Measurements from ENCODE around the gene NDUFA6.
"Not testable (repeated sequence)": the region's sequence is repeated elsewhere in the genome, so short reads cannot be mapped to it uniquely, and the experiment has no call there.

The NDUFA6 gene

GRCh38 chr22:42090596-42091454 is at the start of gene NDUFA6:
Gene NDUFA6, minus strand, starts transcription at chr22:42090772. Its CDS starts 28 bp downstream, at chr22:42090744.
- peaks cover 0 to 33% (median 9%) of the 10 kb centered on the region in 4 donors for H3K4me1 ChIP-seq
- H3K36me3 ChIP-seq: peaks cover 12 to 14% (median 12%) of the 10 kb centered on the region in 3 donors
- peak within 1 kb of the TSS; percentile 60 to 73 for H3K4me3 ChIP-seq
- intact Hi-C loops (cut with DNase I; ENCODE audit: low total_unique reads): loop anchor here (5.0 to 10.0 kb wide), 2 partner anchors 74 to 906 kb away; no protein-coding TSS in a partner anchor
- peak; percentile 99 for DNase-seq
- H3K9me3 ChIP-seq: no peaks in the 10 kb centered on the region
- H3K27me3 ChIP-seq: no peaks in the 10 kb centered on the region
- TF ChIP-seq CTCF (IDR thresholded peaks at IDR 0.05): peak; percentile 86 to 96
- peak within 1 kb of the TSS; percentile 80 to 91 for H3K27ac ChIP-seq

GRCh38 chr22:42140153-42140552 is 49.6 kb upstream of the NDUFA6 start:
- peaks cover 0 to 19% (median 0%) of the 10 kb centered on the region in 3 donors for H3K36me3 ChIP-seq
- intact Hi-C loops (cut with DNase I; ENCODE audit: low total_unique reads); H3K9me3 ChIP-seq; H3K4me1 ChIP-seq; H3K4me3 ChIP-seq; H3K27ac ChIP-seq; H3K27me3 ChIP-seq: not testable (repeated sequence)
- peak in 1 of 2 donors; percentile 10 for DNase-seq

GRCh38 chr22:42139508-42139907 is 48.9 kb upstream of the NDUFA6 start:
- H3K9me3 ChIP-seq; H3K4me1 ChIP-seq; intact Hi-C loops (cut with DNase I; ENCODE audit: low total_unique reads); H3K27me3 ChIP-seq; H3K4me3 ChIP-seq; H3K27ac ChIP-seq: not testable (repeated sequence)
- DNase-seq: peak in 1 of 2 donors; percentile 34
- peaks cover 0 to 19% (median 0%) of the 10 kb centered on the region in 3 donors for H3K36me3 ChIP-seq

GRCh38 chr22:42138972-42139371 is 48.4 kb upstream of the NDUFA6 start:
- Histone ChIP-seq H3K36me3 (peaks cover 0 to 19% (median 0%) of the 10 kb centered on the region in 3 donors), H3K27ac (no peak overlapping the region), H3K9me3 (no peaks in the 10 kb centered on the region), H3K4me3 (no peak overlapping the region), H3K4me1 (no peaks in the 10 kb centered on the region), H3K27me3 (peaks cover 0 to 6% of the 10 kb centered on the region in 2 donors)
- no peak for TF ChIP-seq CTCF (IDR thresholded peaks at IDR 0.05)
- DNase-seq: no peak
- intact Hi-C loops (cut with DNase I; ENCODE audit: low total_unique reads): no loop called here

DNA sequence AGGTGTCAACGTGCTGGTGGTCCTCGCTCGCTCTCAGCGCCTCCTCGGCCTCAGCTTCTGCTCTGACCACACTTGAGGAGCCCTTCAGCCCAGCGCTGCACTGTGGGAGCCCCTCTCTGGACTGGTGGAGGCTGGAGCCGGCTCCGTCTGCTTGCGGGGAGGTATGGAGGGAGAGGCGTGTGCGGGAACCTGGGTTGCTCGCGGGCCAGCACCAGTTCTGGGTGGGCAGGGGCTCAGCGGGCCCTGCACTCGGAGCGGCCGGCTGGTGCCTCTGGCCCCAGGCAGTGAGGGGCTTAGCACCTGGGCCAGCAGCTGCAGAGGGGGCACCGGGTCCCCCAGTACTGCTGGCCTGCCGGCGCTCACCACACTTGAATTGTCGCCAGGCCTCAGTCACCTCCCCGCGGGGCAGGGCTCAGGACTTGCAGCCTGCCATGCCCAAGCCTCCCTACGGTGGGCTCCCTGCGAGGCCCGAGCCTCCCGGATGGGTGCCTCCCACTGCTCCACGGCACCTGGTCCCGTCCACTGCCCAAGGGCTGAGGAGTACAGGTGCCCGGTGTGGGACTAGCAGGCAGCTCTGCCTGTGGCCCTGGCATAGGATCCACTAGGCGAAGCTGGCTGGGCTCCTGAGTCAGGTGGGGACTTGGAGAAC is 47.7 kb upstream of the NDUFA6 start:
- no peak for TF ChIP-seq CTCF (IDR thresholded peaks at IDR 0.05)
- DNase-seq: no peak
- Histone ChIP-seq H3K9me3 (peaks cover 0 to 5% (median 0%) of the 10 kb centered on the region in 3 donors), H3K27me3 (peaks cover 0 to 6% of the 10 kb centered on the region in 2 donors), H3K4me1 (no peaks in the 10 kb centered on the region), H3K36me3 (peaks cover 0 to 19% (median 0%) of the 10 kb centered on the region in 3 donors), H3K4me3 (no peak overlapping the region), H3K27ac (no peak overlapping the region)
- intact Hi-C loops (cut with DNase I; ENCODE audit: low total_unique reads): no loop called here

- H3K4me1 ChIP-seq; H3K27me3 ChIP-seq; H3K9me3 ChIP-seq; intact Hi-C loops (cut with DNase I; ENCODE audit: low total_unique reads); H3K4me3 ChIP-seq; DNase-seq; H3K27ac ChIP-seq: not testable (repeated sequence)
- peaks cover 0 to 14% (median 0%) of the 10 kb centered on the region in 3 donors for H3K36me3 ChIP-seq
Observed at GRCh38 chr22:42135688-42136087, 45.1 kb upstream of the NDUFA6 start.
